HG03469 (cell line): ENCODE measurements around the gene ABCG8.

Source experiments
- ATAC-seq: cut with Tn5 transposase; IDR thresholded peaks from one replicate; pipeline ENCODE4 v1.9.1; 2021; ENCODE audit warnings: mild to moderate bottlenecking, moderate library complexity, moderate number of reproducible peaks; ENCODE audit not compliant: unreplicated experiment

Gene ABCG8

DNA sequence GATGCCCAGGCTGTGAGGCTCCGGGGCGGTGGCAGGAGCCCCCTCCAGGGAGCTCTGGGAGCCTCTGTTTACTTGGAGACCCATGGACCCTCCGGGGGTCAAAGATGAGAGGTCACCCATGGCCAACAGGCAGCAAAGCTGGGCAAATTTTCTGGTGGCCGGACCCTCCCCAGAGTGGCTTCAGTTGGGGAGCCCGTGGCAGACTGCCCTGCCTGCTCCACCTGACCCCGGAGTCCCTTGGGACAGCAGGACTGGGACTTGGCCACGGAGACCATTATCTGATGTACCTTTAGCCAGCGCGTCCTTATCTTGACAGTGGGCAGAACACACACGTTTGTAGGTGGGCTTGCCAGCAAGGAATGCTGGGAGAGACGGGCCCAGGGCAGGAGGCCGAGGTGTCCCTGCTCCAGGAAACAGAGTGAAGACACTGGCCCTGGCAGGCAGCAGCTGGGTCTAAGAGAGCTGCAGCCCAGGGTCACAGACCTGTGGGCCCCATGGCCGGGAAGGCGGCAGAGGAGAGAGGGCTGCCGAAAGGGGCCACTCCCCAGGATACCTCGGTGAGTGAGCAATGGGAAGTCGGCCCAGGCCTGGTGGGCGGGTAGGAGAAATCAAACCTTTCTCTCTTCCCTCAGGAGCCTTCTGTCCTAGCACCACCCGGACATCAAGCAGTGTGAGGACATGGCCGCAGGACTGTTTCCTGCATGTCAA is at the start of gene ABCG8, which contains the start of gene ABCG5:
TSS of gene ABCG8 (plus strand) at position 412 of the 708 bp plus-strand sequence. CDS start at position 495, 83 bp downstream.
TSS of gene ABCG5 (minus strand) at position 280 of the 708 bp plus-strand sequence. CDS start at position 120, 160 bp downstream.
- ATAC-seq = no peak

DNA sequence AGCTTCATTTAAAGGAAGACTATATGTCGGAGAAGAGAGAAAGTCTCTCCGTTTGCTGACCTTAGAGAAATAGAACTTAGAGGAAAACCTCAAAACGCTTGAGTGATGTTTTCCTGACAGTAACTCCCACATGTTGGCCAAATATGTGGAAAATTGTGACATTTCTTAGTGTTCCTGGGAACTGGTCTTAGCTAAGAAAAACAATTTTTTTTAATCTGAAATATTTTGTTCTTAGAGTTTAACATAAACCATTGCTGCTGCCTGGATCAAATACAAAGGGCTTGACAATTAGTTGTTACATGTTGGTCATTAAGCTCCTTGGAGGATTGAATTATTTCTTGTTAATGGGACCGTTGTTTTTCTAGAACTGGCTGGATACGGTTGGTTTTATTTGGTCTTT is 48.6 kb upstream of the ABCG8 start:
- no peak for ATAC-seq

DNA sequence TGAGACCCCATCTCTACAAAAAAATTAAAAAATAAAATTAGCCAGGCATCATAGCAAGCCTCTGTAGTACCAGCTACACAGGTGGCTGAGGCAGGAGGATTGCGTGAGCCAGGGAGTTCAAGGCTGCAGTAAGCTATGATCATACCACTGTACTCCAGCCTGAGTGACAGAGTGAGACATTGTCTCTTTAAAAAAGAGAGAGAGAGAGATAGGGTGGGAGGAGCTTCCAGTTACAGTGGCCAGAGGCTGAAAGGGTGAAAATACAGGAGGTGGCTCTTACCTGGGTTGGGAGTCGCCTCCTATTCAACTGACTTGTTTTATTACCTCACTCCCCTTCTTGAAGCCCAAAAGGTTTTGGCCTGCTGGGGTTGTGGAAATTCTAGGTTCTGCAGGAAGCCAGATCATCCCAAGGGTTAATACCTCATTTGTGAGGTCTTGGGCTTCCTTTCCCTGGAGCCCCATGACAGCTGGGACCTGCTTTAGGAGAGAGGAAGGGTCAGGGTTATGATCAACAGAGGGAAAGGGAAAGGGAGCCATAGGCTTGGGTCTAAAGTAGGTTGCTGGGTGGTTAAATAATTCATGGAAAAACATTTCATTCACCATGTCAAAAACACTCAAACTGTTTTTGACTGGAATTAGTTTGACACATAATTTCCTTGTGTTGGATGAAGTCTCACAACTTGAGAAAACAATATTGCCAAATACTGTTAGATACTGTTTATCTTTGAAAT is 47.6 kb upstream of the ABCG8 start:
- no peak for ATAC-seq

DNA sequence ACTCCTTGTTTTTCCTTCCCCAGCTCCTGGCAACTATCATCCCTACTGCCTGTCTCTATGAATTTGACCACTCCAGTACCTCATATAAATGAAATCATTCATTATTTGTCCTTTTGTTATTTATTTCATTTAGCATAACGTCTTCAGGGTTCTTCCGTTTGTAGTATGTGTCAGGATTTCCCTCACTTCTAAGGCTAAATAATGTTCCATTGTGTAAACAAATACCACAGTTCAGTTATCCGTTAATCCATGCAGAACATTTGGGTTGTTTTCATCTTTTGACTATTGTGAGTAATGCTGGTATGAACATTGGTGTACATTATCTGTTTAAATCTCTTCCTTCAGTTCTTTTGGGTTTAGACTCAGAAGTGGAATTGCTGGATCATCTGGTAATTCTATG is 46.1 kb upstream of the ABCG8 start:
- ATAC-seq = no peak

- no peak for ATAC-seq
Measured at GRCh38 chr2:43794956-43795355, 43.8 kb upstream of the ABCG8 start.

GRCh38 chr2:43796206-43796605 is 42.6 kb upstream of the ABCG8 start:
- ATAC-seq = no peak

- ATAC-seq = no peak
Measured at GRCh38 chr2:43798300-43798699, 40.5 kb upstream of the ABCG8 start.

- no peak for ATAC-seq
Measured at GRCh38 chr2:43800894-43801293, 37.9 kb upstream of the ABCG8 start.

- ATAC-seq = no peak
Measured at GRCh38 chr2:43802135-43802534, 36.6 kb upstream of the ABCG8 start.

- no peak for ATAC-seq
Measured at GRCh38 chr2:43803113-43803512, 35.7 kb upstream of the ABCG8 start.

- ATAC-seq = no peak
Measured at GRCh38 chr2:43806719-43807031, 32.1 kb upstream of the ABCG8 start.

DNA sequence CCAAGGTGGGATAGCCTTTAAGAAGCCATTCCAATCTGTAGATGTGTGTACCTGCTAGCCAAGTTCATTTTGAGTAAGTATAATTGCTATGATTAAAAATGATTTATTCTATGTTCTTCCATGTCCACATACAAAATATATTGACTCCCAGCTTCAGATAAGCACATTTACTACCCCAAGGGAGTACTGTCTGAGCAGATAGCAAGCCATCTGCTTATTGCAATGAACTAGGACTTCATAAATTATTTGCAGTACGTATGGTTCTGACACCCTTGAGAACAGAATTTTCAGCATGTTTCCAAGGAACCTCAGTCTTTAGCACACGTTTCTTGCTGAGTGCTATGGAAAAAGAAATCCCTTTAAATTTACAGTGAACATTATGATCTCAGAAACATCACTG is 28.3 kb upstream of the ABCG8 start:
- ATAC-seq = no peak

- ATAC-seq = no peak
Measured at GRCh38 chr2:43810888-43811287, 27.9 kb upstream of the ABCG8 start.

GRCh38 chr2:43812006-43812405 is 26.8 kb upstream of the ABCG8 start:
- ATAC-seq = no peak

DNA sequence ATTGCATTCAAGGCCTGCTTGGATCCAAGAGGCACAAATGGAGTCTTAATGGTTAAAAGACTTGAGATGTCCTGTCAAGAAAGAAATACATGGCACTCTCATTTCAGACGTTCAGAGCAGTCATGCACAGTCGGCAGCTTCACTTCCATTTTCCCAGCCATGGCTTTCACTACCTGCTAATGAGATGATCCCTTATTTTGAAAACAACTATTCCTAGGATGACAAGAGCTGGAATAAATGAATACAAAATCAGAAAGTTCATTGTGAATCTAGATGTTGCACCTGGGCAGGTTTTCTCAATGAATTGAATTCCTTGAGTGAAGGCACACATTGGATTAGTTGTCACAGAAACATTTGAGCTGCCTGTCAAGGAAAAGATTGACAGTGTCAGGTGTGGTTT is 25.8 kb upstream of the ABCG8 start:
- no peak for ATAC-seq

GRCh38 chr2:43814711-43815110 is 24.1 kb upstream of the ABCG8 start:
- no peak for ATAC-seq

GRCh38 chr2:43818761-43819160 is 20.0 kb upstream of the ABCG8 start:
- ATAC-seq = no peak

DNA sequence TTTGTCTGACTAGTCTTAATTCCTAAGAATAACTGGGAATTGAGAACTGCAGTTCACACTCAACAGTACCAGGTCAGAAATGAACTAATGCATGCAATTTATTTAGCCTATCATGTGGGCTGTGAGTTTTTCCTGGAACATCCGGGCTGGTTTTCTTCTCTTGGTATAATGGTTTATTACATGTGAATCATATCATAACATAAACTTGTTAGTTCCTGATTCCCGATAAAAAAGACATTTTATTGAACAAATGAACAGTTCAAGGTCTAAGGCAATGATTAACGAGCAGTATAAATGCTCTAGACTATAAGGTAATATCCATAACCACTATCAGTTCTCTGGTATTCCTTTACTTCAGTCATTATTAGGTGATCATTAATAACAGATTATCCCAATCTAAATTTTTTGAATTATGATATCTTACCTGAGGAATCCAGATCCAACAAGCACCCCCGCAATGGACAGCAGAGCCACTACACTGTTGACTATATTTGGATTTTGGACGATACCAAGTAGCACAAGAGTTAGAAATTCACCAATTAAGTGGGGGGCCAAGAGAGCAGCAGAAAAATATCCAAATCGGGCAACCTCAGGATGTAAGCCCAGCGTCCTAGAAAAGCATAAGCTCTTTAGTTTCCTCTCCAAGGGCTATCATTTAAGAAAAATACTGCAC is 19.1 kb upstream of the ABCG8 start:
- no peak for ATAC-seq

DNA sequence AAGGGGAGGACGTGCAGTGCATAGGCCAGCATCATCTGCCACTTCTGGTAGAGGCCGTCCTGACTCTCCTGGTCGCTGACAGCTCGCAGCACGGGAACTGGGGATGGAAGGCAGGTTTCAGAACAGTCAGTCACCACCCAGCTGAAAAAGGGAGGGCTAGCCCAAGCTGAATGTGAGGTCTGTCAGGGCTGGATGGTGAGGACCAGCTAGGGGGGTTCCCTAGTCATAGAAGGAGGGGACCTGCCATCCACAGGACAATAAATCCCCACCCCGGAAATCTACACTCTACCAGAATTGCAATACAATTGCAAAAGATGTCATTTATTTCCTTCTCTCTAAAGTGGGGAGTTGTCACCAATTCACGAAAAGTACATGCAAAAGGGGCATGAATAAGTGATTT is 15.9 kb upstream of the ABCG8 start:
- ATAC-seq = no peak

GRCh38 chr2:43823751-43824150 is 15.0 kb upstream of the ABCG8 start:
- ATAC-seq = no peak

DNA sequence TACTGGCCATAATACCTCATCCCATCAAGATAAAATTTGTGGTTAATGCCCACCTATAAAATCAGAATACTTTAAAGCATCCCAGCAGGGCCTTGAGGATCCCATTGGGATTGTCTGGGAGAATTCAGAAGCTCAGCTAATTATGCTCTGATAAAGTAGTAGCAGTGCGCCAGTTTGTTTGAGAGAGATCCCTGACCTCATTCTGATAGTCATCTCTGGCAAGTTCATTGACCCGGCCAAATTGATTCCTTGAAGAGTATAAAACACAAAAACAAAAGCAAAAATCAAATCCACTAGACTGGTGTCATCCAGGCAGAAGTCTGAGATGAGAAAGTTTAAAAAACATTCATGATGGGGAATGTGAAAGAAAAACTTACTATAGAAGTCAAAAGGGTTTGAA is 14.3 kb upstream of the ABCG8 start:
- no peak for ATAC-seq

DNA sequence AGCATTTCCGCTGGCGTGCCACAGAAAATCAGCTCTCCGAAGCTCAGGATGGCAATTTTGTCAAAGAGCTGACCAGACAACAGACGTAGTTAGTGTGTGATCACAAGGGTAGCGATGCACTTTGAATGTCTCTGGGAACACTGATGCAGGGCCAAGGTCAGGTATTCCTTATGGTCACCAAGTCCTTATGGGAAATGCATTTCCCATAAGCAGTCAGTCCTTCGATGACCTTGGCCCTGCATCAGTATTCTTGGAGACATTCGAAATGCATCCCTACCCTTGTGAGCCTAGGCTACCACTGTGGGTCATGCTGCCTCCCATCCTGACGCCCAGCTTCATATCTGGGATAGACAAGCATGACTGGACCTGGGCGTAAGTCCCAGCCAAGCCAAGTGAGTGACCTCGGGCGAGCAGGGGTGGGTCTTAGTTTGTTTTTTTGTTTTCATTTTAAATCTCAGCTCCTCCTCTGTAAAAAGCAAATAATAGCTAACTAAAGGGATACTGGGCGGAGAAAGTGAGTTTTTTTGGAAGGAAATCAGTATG is 13.7 kb upstream of the ABCG8 start:
- ATAC-seq = no peak
